ENCODE measurements around the gene HSD17B2.

DNA sequence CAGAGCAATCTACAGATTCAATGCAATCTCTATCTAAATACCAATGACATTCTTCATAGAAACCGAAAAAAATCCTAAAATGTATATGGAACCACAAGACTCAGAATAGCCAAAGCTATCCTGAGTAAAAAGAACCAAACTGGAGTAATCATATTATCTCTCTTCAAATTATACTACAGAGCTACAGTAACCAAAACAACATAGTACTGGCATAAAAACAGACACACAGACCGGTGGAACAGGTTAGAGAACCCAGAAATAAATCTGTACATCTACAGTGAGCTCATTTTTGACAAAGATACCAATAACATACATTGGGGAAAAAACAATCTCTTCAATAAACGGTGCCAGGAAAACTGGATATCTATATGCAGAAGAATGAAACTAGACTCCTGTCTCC is 89.6 kb downstream of the HSD17B2 start:
- TF ChIP-seq POLR2A (IDR thresholded peaks at IDR 0.05; ENCODE audit: borderline replicate concordance, extremely low read depth, insufficient read depth, insufficient read length) (no peak), JUND (IDR thresholded peaks at IDR 0.05) (no peak), YY1 (IDR thresholded peaks at IDR 0.05; ENCODE audit: extremely low read depth, insufficient replicate concordance, low read depth, low read length) (no peak)
- TF ChIP-seq, protein P1, sequence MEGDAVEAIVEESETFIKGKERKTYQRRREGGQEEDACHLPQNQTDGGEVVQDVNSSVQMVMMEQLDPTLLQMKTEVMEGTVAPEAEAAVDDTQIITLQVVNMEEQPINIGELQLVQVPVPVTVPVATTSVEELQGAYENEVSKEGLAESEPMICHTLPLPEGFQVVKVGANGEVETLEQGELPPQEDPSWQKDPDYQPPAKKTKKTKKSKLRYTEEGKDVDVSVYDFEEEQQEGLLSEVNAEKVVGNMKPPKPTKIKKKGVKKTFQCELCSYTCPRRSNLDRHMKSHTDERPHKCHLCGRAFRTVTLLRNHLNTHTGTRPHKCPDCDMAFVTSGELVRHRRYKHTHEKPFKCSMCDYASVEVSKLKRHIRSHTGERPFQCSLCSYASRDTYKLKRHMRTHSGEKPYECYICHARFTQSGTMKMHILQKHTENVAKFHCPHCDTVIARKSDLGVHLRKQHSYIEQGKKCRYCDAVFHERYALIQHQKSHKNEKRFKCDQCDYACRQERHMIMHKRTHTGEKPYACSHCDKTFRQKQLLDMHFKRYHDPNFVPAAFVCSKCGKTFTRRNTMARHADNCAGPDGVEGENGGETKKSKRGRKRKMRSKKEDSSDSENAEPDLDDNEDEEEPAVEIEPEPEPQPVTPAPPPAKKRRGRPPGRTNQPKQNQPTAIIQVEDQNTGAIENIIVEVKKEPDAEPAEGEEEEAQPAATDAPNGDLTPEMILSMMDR (IDR thresholded peaks at IDR 0.05 in 2 of 3, conservative IDR thresholded peaks at IDR 0.05 in 1 of 3; ENCODE audit: borderline replicate concordance in 1 of 3, insufficient read depth in 1 of 3, low read depth in 2 of 3, low read length in 2 of 3), result no peak
